HCT116 (cell line): ENCODE measurements around the gene RNASE1. TPM values are rescaled to one million over a fixed set of nuclear protein-coding genes. Genes with fewer than 3 reads are reported as not detected.
A peak's percentile ranks its signal among the peaks of the same experiment; 100 is the strongest.

Experiments used
- ATAC-seq: fragments of 200-7000 bp; cut with Tn5 transposase; 2 replicates; pipeline ENCODE4 v1.9.1; 2020; ENCODE audit warnings: mild to moderate bottlenecking, moderate library complexity
- BruUV-seq: library from RNA; stranded (reverse); fragments of 400-500 nt; replicated peaks from 2 replicates; lab custom pipeline; 2021; lab: Mats Ljungman, UMichigan
- CTCF ChIA-PET: fragments of 300-600 bp; sonication (Branson Sonifier 250); formaldehyde crosslinking; loops from one replicate; lab custom pipeline; 2021; ENCODE audit warnings: antibody characterized with exemption; lab: Charles Lee
- POLR2A ChIA-PET: fragments of 300-600, 350-600 bp; sonication (Branson Sonifier 250); formaldehyde crosslinking; loops from one replicate; lab custom pipeline; 2021; ENCODE audit warnings: antibody characterized with exemption; lab: Charles Lee
- RAD21 ChIA-PET, 2 experiments: fragments of 300-600 bp; sonication (Branson Sonifier 250); formaldehyde crosslinking; loops; one replicate each; lab custom pipeline; 2023; ENCODE audit warnings: low total read pairs in 2 of 2; ENCODE audit not compliant: uncharacterized antibody in 2 of 2, unreplicated experiment in 2 of 2, low non-redundant PET in 1 of 2; lab: Charles Lee
- DNase-seq: peaks from one replicate; pipeline ENCODE4 v3.0.0-alpha.2; 2010; ENCODE audit warnings: low read depth, low spot score
- H2AFZ ChIP-seq: fragments of 200-600 bp; shearing (Covaris generic), sonication (generic); 2 replicates; pipeline ENCODE4 v1.6.1; 2017; ENCODE audit warnings: low read depth, mixed run types, mixed read lengths, antibody characterized with exemption, low read length; ENCODE audit not compliant: poor library complexity, severe bottlenecking
- H3K27ac ChIP-seq: 2 replicates; pipeline ENCODE4 v1.5.1; 2012; ENCODE audit warnings: low read depth, low read length
- H3K27me3 ChIP-seq: fragments of 200-600 bp; sonication (generic); 2 replicates; pipeline ENCODE4 v1.6.1; 2016; ENCODE audit warnings: mixed run types, low read length, mixed read lengths; ENCODE audit not compliant: insufficient read depth
- H3K36me3 ChIP-seq, 2 experiments: fragments of 200-500 bp in 1 of 2; fragments of 200-600 bp in 1 of 2; sonication (Bioruptor generic) in 1 of 2; sonication (generic) in 1 of 2; 2 replicates each; pipeline versions ENCODE4 v1.5.1 to v1.6.1; 2014 to 2016; ENCODE audit warnings: low read length in 2 of 2, inconsistent platforms in 1 of 2, mixed read lengths in 1 of 2, mixed run types in 1 of 2; ENCODE audit not compliant: insufficient read depth in 2 of 2, control insufficient read depth in 1 of 2
- H3K4me1 ChIP-seq, 2 experiments: fragments of 200-600 bp in 1 of 2; sonication (generic) in 1 of 2; 2 replicates each; pipeline versions ENCODE4 v1.5.1 to v1.6.1; 2012 to 2017; ENCODE audit warnings: low read length in 2 of 2, inconsistent platforms in 1 of 2, mild to moderate bottlenecking in 1 of 2, mixed read lengths in 1 of 2, mixed run types in 1 of 2, moderate library complexity in 1 of 2; ENCODE audit not compliant: insufficient read depth in 2 of 2, control insufficient read depth in 1 of 2
- H3K4me2 ChIP-seq: fragments of 200-600 bp; sonication (generic); 2 replicates; pipeline ENCODE4 v1.6.1; 2017; ENCODE audit warnings: mixed run types, low read length, mixed read lengths
- H3K4me3 ChIP-seq, 2 experiments: fragments of 200-600 bp in 1 of 2; sonication (generic) in 1 of 2; replicated peaks in 1 of 2; 2 replicates each; pipeline ENCODE4 v1.5.1; 2011 to 2016; ENCODE audit warnings: low read length in 2 of 2, control low read depth in 1 of 2, low read depth in 1 of 2, mild to moderate bottlenecking in 1 of 2, mixed read lengths in 1 of 2, mixed run types in 1 of 2
- H3K79me2 ChIP-seq: fragments of 200-600 bp; sonication (generic); 2 replicates; pipeline ENCODE4 v1.6.1; 2017; ENCODE audit warnings: mild to moderate bottlenecking, mixed run types, low read length, moderate library complexity, mixed read lengths; ENCODE audit not compliant: insufficient read depth
- H3K9ac ChIP-seq: fragments of 200-600 bp; sonication (generic); 2 replicates; pipeline ENCODE4 v1.6.1; 2016; ENCODE audit warnings: low read length, mixed read lengths
- H3K9me2 ChIP-seq: fragments of 200-600 bp; sonication (generic), shearing (Covaris generic); 2 replicates; pipeline ENCODE4 v1.6.1; 2017; ENCODE audit warnings: mixed run types, mild to moderate bottlenecking, moderate library complexity; ENCODE audit not compliant: insufficient read depth
- H3K9me3 ChIP-seq, 2 experiments: fragments of 200-500 bp in 1 of 2; fragments of 200-600 bp in 1 of 2; sonication (Bioruptor generic) in 1 of 2; sonication (generic) in 1 of 2; 2 replicates each; pipeline ENCODE4 v1.6.1; 2014 to 2017; ENCODE audit warnings: low read length in 2 of 2, mixed read lengths in 2 of 2, inconsistent platforms in 1 of 2, low read depth in 1 of 2, mild to moderate bottlenecking in 1 of 2, mixed run types in 1 of 2, moderate library complexity in 1 of 2; ENCODE audit not compliant: control insufficient read depth in 1 of 2, insufficient read depth in 1 of 2
- H4K20me1 ChIP-seq: fragments of 200-600 bp; sonication (generic), shearing (Covaris generic); 2 replicates; pipeline ENCODE4 v1.6.1; 2017; ENCODE audit warnings: mixed run types, mild to moderate bottlenecking, moderate library complexity; ENCODE audit not compliant: insufficient read depth
- ELF1 ChIP-seq: IDR thresholded peaks from 2 replicates; pipeline ENCODE4 v1.6.1; 2012; ENCODE audit warnings: low read depth, borderline replicate concordance
- JUND ChIP-seq: IDR thresholded peaks from 2 replicates; pipeline ENCODE4 v1.6.1; 2012
- POLR2A ChIP-seq: IDR thresholded peaks from 2 replicates; pipeline ENCODE4 v1.7.0; 2011; ENCODE audit warnings: borderline replicate concordance; ENCODE audit not compliant: insufficient read depth, insufficient read length; ENCODE audit errors: extremely low read depth
- REST ChIP-seq: IDR thresholded peaks from 2 replicates; pipeline ENCODE4 v1.6.1; 2012; ENCODE audit warnings: low read depth
- YY1 ChIP-seq: IDR thresholded peaks from 2 replicates; pipeline ENCODE4 v1.6.1; 2011; ENCODE audit warnings: low read length, low read depth, moderate library complexity, mild to moderate bottlenecking; ENCODE audit not compliant: insufficient replicate concordance; ENCODE audit errors: extremely low read depth
- ZBTB33 ChIP-seq: IDR thresholded peaks from 2 replicates; pipeline ENCODE4 v1.6.1; 2011; ENCODE audit warnings: mild to moderate bottlenecking, low read length, moderate library complexity; ENCODE audit not compliant: insufficient replicate concordance; ENCODE audit errors: extremely low read depth
- ZFX ChIP-seq: fragments of 450-650 bp; IDR thresholded peaks from 2 replicates; pipeline ENCODE4 v1.6.1; 2017
- intact Hi-C: fragments of 100-400 bp; cut with micrococcal nuclease; formaldehyde crosslinking; loops from 2 replicates; pipeline ENCODE4 v1.10.0; 2022
- total RNA-seq: library from RNA; stranded (reverse); gene quantifications from one replicate; pipeline ENCODE4 v1.2.1, GENCODE V29; 2021; ENCODE audit not compliant: unreplicated experiment
- TF ChIP-seq, protein P1 (sequence below): IDR thresholded peaks from 2 replicates; pipeline ENCODE4 v1.6.1; 2012

Gene RNASE1
- total RNA-seq, 1 experiment from 2014 or later = 3.3 TPM

GRCh38 chr14:20820063-20820904, 17.6 kb upstream of the RNASE1 start:
- peak; percentile 68 for ATAC-seq
- Histone ChIP-seq H3K4me3 (no peak overlapping the region), H3K9me3 (no peaks in the 10 kb centered on the region), H3K79me2 (peaks cover 36% of the 10 kb centered on the region; the same call in 1 of the 2 replicates), H4K20me1 (no peaks in the 10 kb centered on the region), H3K4me2 (no peak overlapping the region), H3K9me2 (no peaks in the 10 kb centered on the region), H3K9ac (no peak overlapping the region), H3K4me1 (peaks cover 2 to 28% of the 10 kb centered on the region in 2 experiments; a peak in 2 of 4 replicates), H3K27ac (peak overlapping the region; percentile 37), H3K36me3 (peaks cover 0 to 22% of the 10 kb centered on the region in 2 experiments; a peak in 3 of 4 replicates), H3K27me3 (no peaks in the 10 kb centered on the region), H2AFZ (no peak overlapping the region)
- intact Hi-C loops = no loop called here
- TF ChIP-seq REST (no peak), JUND (no peak), ZFX (no peak), YY1 (no peak), ZBTB33 (no peak), POLR2A (peak; percentile 21), ELF1 (no peak)
- TF ChIP-seq, protein P1, sequence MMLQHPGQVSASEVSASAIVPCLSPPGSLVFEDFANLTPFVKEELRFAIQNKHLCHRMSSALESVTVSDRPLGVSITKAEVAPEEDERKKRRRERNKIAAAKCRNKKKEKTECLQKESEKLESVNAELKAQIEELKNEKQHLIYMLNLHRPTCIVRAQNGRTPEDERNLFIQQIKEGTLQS = no peak
- POLR2A ChIA-PET = no interaction called here
- no TSS peak for BruUV-seq
- CTCF ChIA-PET = no interaction called here
- RAD21 ChIA-PET = no interaction called here
- DNase-seq = no peak
